ENCODE measurements around the gene CDK8. TPM values are rescaled to one million over a fixed set of nuclear protein-coding genes. Genes with fewer than 3 reads are reported as not detected.

CDK8 gene
- total and polyA plus RNA-seq, 2 donors (not counting 3 experiments of a cell fraction or from before 2014, with no cell fraction given) = 12.2 to 13.3 TPM

DNA sequence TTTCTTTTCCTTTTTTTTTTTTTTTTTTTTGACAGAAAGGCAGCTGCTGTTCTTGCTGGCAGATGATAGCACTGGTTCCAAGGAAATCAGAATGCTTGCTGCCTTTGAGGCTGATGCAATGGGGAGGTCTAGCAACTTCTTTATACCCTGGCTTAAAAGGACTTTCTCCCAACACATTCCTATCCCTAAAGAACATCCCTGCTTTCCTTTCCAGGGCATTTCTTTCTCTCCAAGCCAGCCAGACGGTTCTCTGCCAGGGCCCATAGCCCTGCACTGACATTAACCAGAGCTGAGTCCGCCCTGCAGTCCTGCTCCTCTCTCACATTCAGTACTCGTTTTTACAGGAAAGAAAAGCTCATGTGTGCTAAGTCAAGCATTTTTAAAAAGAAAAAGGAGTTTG lies 169.7 kb downstream of the CDK8 start:
- no peak overlapping the region for H2AFZ ChIP-seq (ENCODE audit: low read depth, low read length)
- BruUV-seq (replicated peaks) = no TSS peak
- intact Hi-C loops (cut with micrococcal nuclease) = no loop called here
- H3K4me2 ChIP-seq (ENCODE audit: insufficient read depth, low read length) = no peak overlapping the region
- H4K20me1 ChIP-seq (replicated peaks; ENCODE audit: control insufficient read depth, extremely low read depth, insufficient read depth, low read length) = no peaks in the 10 kb centered on the region
- no peaks in the 10 kb centered on the region for H3K36me3 ChIP-seq (ENCODE audit: control insufficient read depth in 2 of 2, extremely low read depth in 1 of 2, insufficient read depth in 2 of 2, low read length in 2 of 2)
- POLR2A ChIA-PET = no interaction called here
- H3K9ac ChIP-seq (replicated peaks; ENCODE audit: extremely low read depth, insufficient read depth, low read length) = no peak overlapping the region
- H3K9me3 ChIP-seq (replicated peaks; ENCODE audit: control insufficient read depth, insufficient read depth, low read length) = no peaks in the 10 kb centered on the region
- no peak overlapping the region for H3K27ac ChIP-seq (ENCODE audit: insufficient read depth, low read depth, low read length)
- dilution Hi-C loops (cut with MboI; ENCODE audit: extremely low pct_ligation_motif_present, low sequenced_read_pairs) = no loop called here
- FAIRE-seq (no peak), DNase-seq (ENCODE audit: low read depth, low spot score) (no peak)
- H3K4me3 ChIP-seq (replicated peaks in 1 of 3; ENCODE audit: insufficient read depth in 1 of 3, low read depth in 1 of 3, low read length in 3 of 3) = no peak overlapping the region
- H3K4me1 ChIP-seq (ENCODE audit: control insufficient read depth, extremely low read depth, insufficient read depth, low read length) = no peaks in the 10 kb centered on the region
- peaks cover 7 to 12% of the 10 kb centered on the region in 2 experiments for H3K27me3 ChIP-seq (ENCODE audit: control insufficient read depth in 2 of 2, insufficient read depth in 2 of 2, low read length in 2 of 2)
- H3K79me2 ChIP-seq (ENCODE audit: control insufficient read depth, insufficient read depth, low read length) = no peaks in the 10 kb centered on the region
- CTCF ChIA-PET = no interaction called here
- no peak for TF ChIP-seq POLR2AphosphoS5 (IDR thresholded peaks at IDR 0.05; ENCODE audit: insufficient read depth, low read depth, low read length)
- TF ChIP-seq GATA2 (IDR thresholded peaks at IDR 0.05; ENCODE audit: insufficient read depth, insufficient read length, low read depth, low read length) = no peak
- TF ChIP-seq, protein P1, sequence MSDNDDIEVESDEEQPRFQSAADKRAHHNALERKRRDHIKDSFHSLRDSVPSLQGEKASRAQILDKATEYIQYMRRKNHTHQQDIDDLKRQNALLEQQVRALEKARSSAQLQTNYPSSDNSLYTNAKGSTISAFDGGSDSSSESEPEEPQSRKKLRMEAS (IDR thresholded peaks at IDR 0.05; ENCODE audit: insufficient read depth, insufficient read length) = no peak
- H3K9me1 ChIP-seq (replicated peaks; ENCODE audit: control insufficient read depth, extremely low read depth, insufficient read depth, low read length) = no peaks in the 10 kb centered on the region

DNA sequence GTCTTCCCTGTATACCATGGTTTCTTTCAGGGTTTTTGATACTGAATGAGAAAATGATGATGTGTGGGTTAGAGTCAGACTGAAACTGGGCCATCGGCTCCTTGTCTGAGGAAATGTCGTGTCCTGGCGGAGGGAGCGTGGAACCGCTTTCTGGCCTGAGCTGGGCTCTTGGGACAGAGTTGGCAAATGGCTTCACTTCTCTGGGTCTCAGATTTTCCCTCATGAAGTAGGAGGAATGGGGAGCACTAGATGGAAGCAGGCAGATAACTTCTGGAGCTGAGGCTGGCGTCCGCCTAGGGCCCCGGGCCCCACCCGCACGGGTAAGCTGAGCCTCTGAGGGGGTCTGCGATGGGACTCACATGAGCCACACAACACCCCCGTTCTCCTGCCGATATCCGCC lies 170.3 kb downstream of the CDK8 start:
- FAIRE-seq = no peak
- Histone ChIP-seq H3K9ac (replicated peaks; ENCODE audit: extremely low read depth, insufficient read depth, low read length) (no peak overlapping the region), H4K20me1 (replicated peaks; ENCODE audit: control insufficient read depth, extremely low read depth, insufficient read depth, low read length) (no peaks in the 10 kb centered on the region), H3K79me2 (ENCODE audit: control insufficient read depth, insufficient read depth, low read length) (no peaks in the 10 kb centered on the region), H3K4me2 (ENCODE audit: insufficient read depth, low read length) (no peak overlapping the region), H3K9me3 (replicated peaks; ENCODE audit: control insufficient read depth, insufficient read depth, low read length) (no peaks in the 10 kb centered on the region), H2AFZ (ENCODE audit: low read depth, low read length) (no peak overlapping the region), H3K4me3 (replicated peaks in 1 of 3; ENCODE audit: insufficient read depth in 1 of 3, low read depth in 1 of 3, low read length in 3 of 3) (no peak overlapping the region), H3K4me1 (ENCODE audit: control insufficient read depth, extremely low read depth, insufficient read depth, low read length) (no peaks in the 10 kb centered on the region), H3K27ac (ENCODE audit: insufficient read depth, low read depth, low read length) (no peak overlapping the region), H3K9me1 (replicated peaks; ENCODE audit: control insufficient read depth, extremely low read depth, insufficient read depth, low read length) (no peaks in the 10 kb centered on the region), H3K36me3 (ENCODE audit: control insufficient read depth in 2 of 2, extremely low read depth in 1 of 2, insufficient read depth in 2 of 2, low read length in 2 of 2) (no peaks in the 10 kb centered on the region), H3K27me3 (ENCODE audit: control insufficient read depth in 2 of 2, insufficient read depth in 2 of 2, low read length in 2 of 2) (peaks cover 7 to 15% of the 10 kb centered on the region in 2 experiments)
- no TSS peak for BruUV-seq (replicated peaks)
- no peak for DNase-seq (ENCODE audit: low read depth, low spot score)
- dilution Hi-C loops (cut with MboI; ENCODE audit: extremely low pct_ligation_motif_present, low sequenced_read_pairs) (no loop called here), intact Hi-C loops (cut with micrococcal nuclease) (no loop called here)
- no peak for TF ChIP-seq POLR2AphosphoS5 (IDR thresholded peaks at IDR 0.05; ENCODE audit: insufficient read depth, low read depth, low read length)
- TF ChIP-seq EZH2 (IDR thresholded peaks at IDR 0.05; ENCODE audit: borderline replicate concordance, low read depth, low read length, severe bottlenecking) = no peak
- no peak for TF ChIP-seq FOS (IDR thresholded peaks at IDR 0.05; ENCODE audit: borderline replicate concordance, insufficient read depth, low read length)
- no peak for TF ChIP-seq POLR2A (IDR thresholded peaks at IDR 0.05; ENCODE audit: low read depth, low read length)
- TF ChIP-seq, protein P2, sequence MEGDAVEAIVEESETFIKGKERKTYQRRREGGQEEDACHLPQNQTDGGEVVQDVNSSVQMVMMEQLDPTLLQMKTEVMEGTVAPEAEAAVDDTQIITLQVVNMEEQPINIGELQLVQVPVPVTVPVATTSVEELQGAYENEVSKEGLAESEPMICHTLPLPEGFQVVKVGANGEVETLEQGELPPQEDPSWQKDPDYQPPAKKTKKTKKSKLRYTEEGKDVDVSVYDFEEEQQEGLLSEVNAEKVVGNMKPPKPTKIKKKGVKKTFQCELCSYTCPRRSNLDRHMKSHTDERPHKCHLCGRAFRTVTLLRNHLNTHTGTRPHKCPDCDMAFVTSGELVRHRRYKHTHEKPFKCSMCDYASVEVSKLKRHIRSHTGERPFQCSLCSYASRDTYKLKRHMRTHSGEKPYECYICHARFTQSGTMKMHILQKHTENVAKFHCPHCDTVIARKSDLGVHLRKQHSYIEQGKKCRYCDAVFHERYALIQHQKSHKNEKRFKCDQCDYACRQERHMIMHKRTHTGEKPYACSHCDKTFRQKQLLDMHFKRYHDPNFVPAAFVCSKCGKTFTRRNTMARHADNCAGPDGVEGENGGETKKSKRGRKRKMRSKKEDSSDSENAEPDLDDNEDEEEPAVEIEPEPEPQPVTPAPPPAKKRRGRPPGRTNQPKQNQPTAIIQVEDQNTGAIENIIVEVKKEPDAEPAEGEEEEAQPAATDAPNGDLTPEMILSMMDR (IDR thresholded peaks at IDR 0.05; ENCODE audit: extremely low read depth in 1 of 2, insufficient read depth in 1 of 2, low read depth in 1 of 2, low read length in 2 of 2) = no peak
- no peak for TF ChIP-seq GATA2 (IDR thresholded peaks at IDR 0.05; ENCODE audit: insufficient read depth, insufficient read length, low read depth, low read length)
- TF ChIP-seq MYC (IDR thresholded peaks at IDR 0.05; ENCODE audit: low read depth, low read length) = no peak
- POLR2A ChIA-PET = no interaction called here
- CTCF ChIA-PET = no interaction called here
